ENCODE results near the gene GHR. TPM values are rescaled to one million over a fixed set of nuclear protein-coding genes. Genes with fewer than 3 reads are reported as not detected.

GHR gene
- polyA plus RNA-seq, 1 experiment, result 0.63 TPM

- ChIA-PET CTCF (interaction anchor here (0.6 to 1.0 kb wide), 2 partner anchors 22 to 90 kb away, joined by 3 to 4 read pairs; partner anchors contain the start of gene GHR), POLR2A (no interaction called here)
- no peak for DNase-seq (ENCODE audit: low read depth, low spot score)
- no peak overlapping the region for H3K4me3 ChIP-seq (ENCODE audit: low read depth, low read length)
- H3K27me3 ChIP-seq (ENCODE audit: control insufficient read depth, insufficient read depth, low read length), result no peaks in the 10 kb centered on the region
- no peaks in the 10 kb centered on the region; the same call in 1 of the 2 replicates for H3K9me3 ChIP-seq (ENCODE audit: control insufficient read depth, insufficient read depth, low read length)
- no peak overlapping the region for H3K27ac ChIP-seq (ENCODE audit: low read depth, low read length)
- no peak for TF ChIP-seq CTCF (IDR thresholded peaks at IDR 0.05; ENCODE audit: low read depth, low read length)
Measured at GRCh38 chr5:42400474-42400873, 22.8 kb upstream of the GHR start.

GRCh38 chr5:42403236-42403635 lies 20.0 kb upstream of the GHR start:
- no peak overlapping the region for H3K4me3 ChIP-seq (ENCODE audit: low read depth, low read length)
- no peak for TF ChIP-seq CTCF (IDR thresholded peaks at IDR 0.05; ENCODE audit: low read depth, low read length)
- H3K9me3 ChIP-seq (ENCODE audit: control insufficient read depth, insufficient read depth, low read length), result no peaks in the 10 kb centered on the region
- no peaks in the 10 kb centered on the region for H3K27me3 ChIP-seq (ENCODE audit: control insufficient read depth, insufficient read depth, low read length)
- DNase-seq (ENCODE audit: low read depth, low spot score), result no peak
- no peak overlapping the region for H3K27ac ChIP-seq (ENCODE audit: low read depth, low read length)
- CTCF ChIA-PET, result no interaction called here
- POLR2A ChIA-PET, result no interaction called here

GRCh38 chr5:42404366-42404765 lies 18.9 kb upstream of the GHR start:
- Histone ChIP-seq H3K27ac (ENCODE audit: low read depth, low read length) (no peak overlapping the region), H3K27me3 (ENCODE audit: control insufficient read depth, insufficient read depth, low read length) (no peaks in the 10 kb centered on the region), H3K4me3 (ENCODE audit: low read depth, low read length) (no peak overlapping the region), H3K9me3 (ENCODE audit: control insufficient read depth, insufficient read depth, low read length) (no peaks in the 10 kb centered on the region)
- ChIA-PET CTCF (no interaction called here), POLR2A (no interaction called here)
- no peak for TF ChIP-seq CTCF (IDR thresholded peaks at IDR 0.05; ENCODE audit: low read depth, low read length)
- no peak for DNase-seq (ENCODE audit: low read depth, low spot score)

DNA sequence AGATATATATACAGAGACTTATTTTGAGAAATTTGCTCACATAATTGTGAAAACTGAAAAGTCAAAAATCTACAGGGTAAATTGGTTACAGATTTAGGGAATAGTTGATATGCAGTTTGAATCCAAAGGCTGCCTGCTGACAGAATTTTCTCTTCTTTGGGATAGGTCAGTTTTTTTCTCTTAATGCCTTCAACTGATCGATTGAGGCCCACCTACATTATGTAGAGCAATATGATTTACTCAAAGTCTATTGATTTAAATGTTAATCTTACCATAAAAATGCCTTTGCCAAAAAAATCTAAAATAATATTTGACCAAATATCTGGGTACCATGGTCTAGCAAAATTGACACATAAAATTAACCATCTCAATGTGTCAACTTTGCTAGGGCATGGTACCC lies 3.9 kb upstream of the GHR start:
- POLR2A ChIA-PET, result no interaction called here
- H3K27ac ChIP-seq (ENCODE audit: low read depth, low read length), result no peak overlapping the region
- TF ChIP-seq CTCF (IDR thresholded peaks at IDR 0.05; ENCODE audit: low read depth, low read length), result no peak
- no peak overlapping the region for H3K4me3 ChIP-seq (ENCODE audit: low read depth, low read length)
- H3K9me3 ChIP-seq (ENCODE audit: control insufficient read depth, insufficient read depth, low read length), result no peaks in the 10 kb centered on the region
- DNase-seq (ENCODE audit: low read depth, low spot score), result no peak
- H3K27me3 ChIP-seq (ENCODE audit: control insufficient read depth, insufficient read depth, low read length), result peaks cover under 1% of the 10 kb centered on the region
- CTCF ChIA-PET, result interaction anchor here (1.3 kb wide), 1 partner anchor 164 kb away, joined by 5 read pairs; no protein-coding TSS in a partner anchor

DNA sequence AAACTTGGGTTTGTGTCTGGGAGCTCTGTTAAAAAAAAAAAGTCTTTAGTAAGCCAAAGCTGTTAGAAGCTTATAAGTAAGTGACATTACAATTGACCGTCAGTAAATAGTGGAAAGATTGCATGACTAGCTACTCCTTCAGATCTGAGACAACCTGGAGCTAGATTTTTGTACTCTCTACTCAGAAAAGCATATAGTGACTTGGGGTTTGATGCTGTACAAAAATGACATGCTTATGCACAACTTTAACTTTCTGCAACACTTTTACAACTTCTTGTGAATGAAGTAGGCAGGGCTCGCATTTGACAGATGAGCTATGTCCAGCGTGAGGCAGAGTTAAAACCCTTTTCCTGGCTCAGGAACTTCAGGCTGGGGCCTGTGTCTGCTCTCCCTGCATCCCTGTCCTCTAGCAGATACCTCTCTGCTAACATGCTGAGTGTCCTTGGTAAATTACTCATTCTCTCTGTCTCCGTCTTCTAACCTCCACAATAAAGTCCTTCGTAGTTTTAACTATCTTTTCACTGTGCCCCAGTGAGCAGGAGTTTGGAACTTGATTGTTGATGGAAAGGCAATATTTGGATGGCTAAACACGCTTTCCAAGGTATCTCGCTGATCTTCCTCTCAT lies 471 bp upstream of the GHR start:
- POLR2A ChIA-PET, result no interaction called here

More for the DNA sequence above, 471 bp upstream of the GHR start:
- no peaks in the 10 kb centered on the region for H3K9me3 ChIP-seq (ENCODE audit: control insufficient read depth, insufficient read depth, low read length)
- no peak for DNase-seq (ENCODE audit: low read depth, low spot score)
- no peak for TF ChIP-seq CTCF (IDR thresholded peaks at IDR 0.05; ENCODE audit: low read depth, low read length)
- H3K27ac ChIP-seq (ENCODE audit: low read depth, low read length), result no peak overlapping the region
- peaks cover 11% of the 10 kb centered on the region for H3K27me3 ChIP-seq (ENCODE audit: control insufficient read depth, insufficient read depth, low read length)
- peak overlapping the region; percentile 69 for H3K4me3 ChIP-seq (ENCODE audit: low read depth, low read length)
- CTCF ChIA-PET, result interaction anchor here (0.7 to 3.1 kb wide), 21 partner anchors 8 to 955 kb away, joined by 3 to 35 read pairs (median 5); no protein-coding TSS in a partner anchor
